NCI-H774 (cell line): ENCODE measurements around the gene RAP1B.
"Not testable (repeated sequence)": the region's sequence is repeated elsewhere in the genome, so short reads cannot be mapped to it uniquely, and the experiment has no call there.

Experiments used
- DNase-seq: peaks from one replicate; lab custom pipeline; 2025; lab: John Stamatoyannopoulos, UW

The RAP1B gene

GRCh38 chr12:68633614-68634558 is 23.2 kb downstream of the RAP1B start:
- DNase-seq, result no peak

- no peak for DNase-seq
These were observed 25.6 kb downstream of the RAP1B start for GRCh38 chr12:68636268-68636667.

DNA sequence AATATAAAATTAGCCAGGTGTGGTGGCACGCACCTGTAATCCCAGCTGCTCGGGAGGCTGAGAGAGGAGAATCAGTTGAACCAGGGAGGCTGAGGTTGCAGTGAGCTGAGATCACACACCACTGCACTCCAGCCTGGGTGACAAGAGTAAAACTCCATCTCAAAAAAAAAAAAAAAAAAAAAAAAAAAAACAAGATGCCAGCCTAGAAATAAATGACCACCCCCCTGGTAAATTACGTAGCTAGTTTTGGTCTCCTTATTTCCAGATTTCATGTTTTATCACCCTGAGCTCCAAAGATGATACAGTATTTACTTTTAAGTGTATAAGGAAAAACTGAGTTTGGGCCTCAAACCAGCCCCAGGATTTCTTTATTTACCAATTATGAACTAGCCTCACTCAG is 26.7 kb downstream of the RAP1B start:
- DNase-seq, result not testable (repeated sequence)

DNA sequence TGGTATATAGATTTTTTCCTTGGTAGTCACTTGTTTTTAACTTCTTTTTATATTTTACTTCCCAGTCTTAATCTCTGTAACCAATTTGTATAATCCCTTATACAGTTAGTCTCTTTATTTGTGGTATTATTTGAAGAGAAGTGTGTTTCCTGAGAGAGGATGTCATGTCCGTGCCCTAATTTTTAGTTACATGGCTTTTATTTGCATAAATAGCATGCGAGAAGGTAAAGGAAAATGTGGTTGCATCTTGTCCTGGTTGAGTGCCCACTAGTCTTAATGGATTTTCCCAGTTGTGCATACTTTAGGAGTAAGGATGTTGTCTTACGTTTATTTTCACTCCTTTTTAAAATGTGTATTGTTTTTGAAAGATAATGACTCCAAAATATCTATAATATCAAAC is 27.5 kb downstream of the RAP1B start:
- no peak for DNase-seq

- no peak for DNase-seq
These were observed 28.2 kb downstream of the RAP1B start for GRCh38 chr12:68638721-68639395.

- DNase-seq, result no peak
These were observed 28.7 kb downstream of the RAP1B start for GRCh38 chr12:68639396-68639767.

GRCh38 chr12:68641138-68641537 is 30.4 kb downstream of the RAP1B start:
- no peak for DNase-seq

GRCh38 chr12:68646484-68646883 is 35.8 kb downstream of the RAP1B start:
- no peak for DNase-seq

- no peak for DNase-seq
These were observed 36.8 kb downstream of the RAP1B start for GRCh38 chr12:68647507-68647906.

DNA sequence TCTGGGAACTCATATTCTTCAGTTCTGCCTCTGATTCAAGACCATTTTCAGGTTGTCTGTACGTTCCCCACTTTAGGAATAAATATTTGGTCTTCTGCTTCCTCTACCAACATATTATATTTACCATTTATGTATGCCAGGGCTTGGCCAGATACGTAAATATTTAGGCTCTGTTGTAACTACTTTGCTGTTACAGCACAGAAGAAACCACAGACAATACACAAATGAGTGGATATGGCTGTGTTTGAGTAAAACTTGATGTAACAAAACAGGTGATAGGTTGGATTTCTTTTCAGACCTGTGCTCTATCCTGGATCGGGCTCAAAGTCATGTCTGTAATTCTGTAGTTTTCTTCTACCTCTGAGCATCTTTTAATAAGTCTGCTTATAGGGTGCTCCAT is 37.5 kb downstream of the RAP1B start:
- DNase-seq, result no peak

DNA sequence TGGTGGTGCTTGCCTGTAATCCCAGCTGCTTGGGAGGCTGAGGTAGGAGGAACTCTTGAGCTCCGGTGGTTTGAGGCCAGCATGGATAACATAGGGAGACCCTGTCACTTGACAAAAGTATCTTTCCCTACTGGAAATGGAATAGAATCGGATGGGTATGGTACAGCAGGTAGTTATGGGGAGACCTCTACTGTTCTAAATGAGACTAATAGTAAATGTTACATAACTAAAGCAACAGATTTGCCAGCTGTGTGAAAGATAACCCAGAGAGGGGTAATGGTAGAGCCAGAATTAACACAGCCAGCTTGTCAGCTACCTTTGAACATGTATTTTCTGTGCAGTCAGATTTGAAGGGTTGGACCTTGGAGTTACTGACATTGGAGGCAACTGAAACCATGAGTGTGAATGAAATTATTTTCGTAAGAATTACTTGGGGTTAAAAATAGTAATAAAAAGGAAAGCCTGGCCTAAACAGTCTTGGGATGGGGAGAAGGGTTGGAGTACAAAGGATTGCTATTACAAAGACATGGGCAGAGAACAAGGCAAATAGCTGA is 54.4 kb downstream of the RAP1B start:
- DNase-seq, result no peak

- no peak for DNase-seq
These were observed 56.6 kb downstream of the RAP1B start for GRCh38 chr12:68667291-68667690.

- no peak for DNase-seq
These were observed 57.2 kb downstream of the RAP1B start for GRCh38 chr12:68667896-68668295.

- DNase-seq, result no peak
These were observed 60.5 kb downstream of the RAP1B start for GRCh38 chr12:68671179-68671578.

GRCh38 chr12:68673788-68674187 is 63.1 kb downstream of the RAP1B start:
- no peak for DNase-seq

- DNase-seq, result no peak
These were observed 63.7 kb downstream of the RAP1B start for GRCh38 chr12:68674376-68674775.

GRCh38 chr12:68675101-68675842 is 64.6 kb downstream of the RAP1B start:
- no peak for DNase-seq

DNA sequence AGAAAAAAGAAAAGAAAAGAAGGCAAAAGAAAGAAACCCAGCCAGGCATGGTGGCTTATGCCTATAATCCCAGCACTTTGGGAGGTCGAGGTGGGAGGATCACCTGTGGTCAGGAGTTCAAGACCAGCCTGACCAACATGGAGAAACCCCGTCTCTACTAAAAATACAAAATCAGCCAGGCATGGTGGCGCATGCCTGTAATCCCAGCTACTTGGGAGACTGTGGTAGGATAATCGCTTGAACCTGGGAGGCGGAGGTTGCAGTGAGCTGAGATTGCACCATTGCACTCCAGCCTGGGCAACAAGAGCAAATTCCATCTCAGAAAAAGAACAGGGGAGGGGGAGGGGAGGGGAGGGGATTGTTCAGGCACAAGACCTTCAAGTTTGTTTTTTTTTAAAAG is 66.2 kb downstream of the RAP1B start:
- not testable (repeated sequence) for DNase-seq

DNA sequence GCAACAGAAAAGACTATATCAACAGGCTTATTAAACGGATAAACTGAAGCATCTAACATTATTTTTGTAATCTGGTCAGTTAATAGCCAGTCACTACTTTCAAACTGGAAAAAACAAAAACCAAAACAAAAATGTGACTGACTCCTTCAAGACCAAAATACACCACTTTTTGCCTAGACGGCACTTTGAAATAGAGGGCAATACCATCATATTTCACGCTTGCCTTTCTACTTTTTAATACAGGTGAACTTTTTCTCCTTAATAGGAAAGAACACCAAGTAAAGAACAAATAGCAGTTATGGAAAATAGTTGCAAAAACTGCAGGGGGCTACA is 75.5 kb downstream of the RAP1B start:
- DNase-seq, result no peak

GRCh38 chr12:68686595-68687521 is 76.2 kb downstream of the RAP1B start, which contains the start of gene NUP107:
TSS of gene NUP107 (plus strand) at chr12:68686978. CDS start at chr12:68687066, 88 bp downstream.
- peak; percentile 99 for DNase-seq

DNA sequence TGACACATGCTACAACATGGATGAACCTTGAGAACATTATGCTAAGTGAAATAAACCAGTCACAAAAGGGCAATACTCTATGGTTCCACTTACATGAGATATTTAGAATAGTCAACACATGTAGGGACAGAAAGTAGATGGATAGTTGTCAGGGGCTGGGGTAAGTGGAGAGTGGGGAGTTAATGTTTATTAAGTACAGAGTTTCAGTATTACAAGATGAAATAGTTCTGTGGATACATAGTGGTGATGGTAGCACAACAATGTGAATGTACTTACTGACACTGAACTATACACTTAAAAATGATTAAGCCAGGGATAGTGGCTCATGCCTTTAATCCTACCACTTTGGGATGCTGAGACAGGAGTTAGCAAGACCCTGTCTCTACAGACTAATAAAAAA is 84.8 kb downstream of the RAP1B start:
- no peak for DNase-seq
